OCI-LY3 (cell line): ENCODE data around the gene FAM185A.
"Not testable (repeated sequence)": the region's sequence is repeated elsewhere in the genome, so short reads cannot be mapped to it uniquely, and the experiment has no call there.

Source experiments
- EZH2phosphoT487 ChIP-seq: fragments of 200-600 bp; shearing (Covaris generic); IDR thresholded peaks from 2 replicates; pipeline ENCODE4 v1.6.1; 2018; ENCODE audit warnings: antibody characterized with exemption, mixed run types, low read depth
- TF ChIP-seq, protein P1 (sequence below): fragments of 200-600, 300-600 bp; sonication (generic); IDR thresholded peaks from 2 replicates; pipeline ENCODE4 v1.5.1; 2014; ENCODE audit warnings: antibody characterized with exemption, low read length, low read depth

DNA sequence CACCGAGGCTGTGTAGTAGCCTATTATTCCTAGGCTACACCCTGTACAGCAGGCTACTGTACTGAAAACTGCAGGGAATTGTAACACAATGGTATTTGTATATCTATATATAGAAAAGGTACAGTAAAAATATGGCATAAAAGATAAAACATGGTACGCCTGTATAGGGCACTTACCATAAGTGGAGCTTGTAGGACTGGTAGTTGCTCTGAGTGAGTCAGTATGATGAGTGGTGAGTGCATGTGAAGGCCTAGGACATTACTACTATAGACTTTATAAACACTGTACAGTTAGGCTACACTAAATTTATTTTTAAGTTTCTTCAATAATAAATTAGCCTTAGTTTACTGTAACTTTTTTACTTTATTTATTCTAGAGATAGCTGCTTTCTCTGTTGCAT lies 40.0 kb downstream of the FAM185A start:
- TF ChIP-seq, protein P1, sequence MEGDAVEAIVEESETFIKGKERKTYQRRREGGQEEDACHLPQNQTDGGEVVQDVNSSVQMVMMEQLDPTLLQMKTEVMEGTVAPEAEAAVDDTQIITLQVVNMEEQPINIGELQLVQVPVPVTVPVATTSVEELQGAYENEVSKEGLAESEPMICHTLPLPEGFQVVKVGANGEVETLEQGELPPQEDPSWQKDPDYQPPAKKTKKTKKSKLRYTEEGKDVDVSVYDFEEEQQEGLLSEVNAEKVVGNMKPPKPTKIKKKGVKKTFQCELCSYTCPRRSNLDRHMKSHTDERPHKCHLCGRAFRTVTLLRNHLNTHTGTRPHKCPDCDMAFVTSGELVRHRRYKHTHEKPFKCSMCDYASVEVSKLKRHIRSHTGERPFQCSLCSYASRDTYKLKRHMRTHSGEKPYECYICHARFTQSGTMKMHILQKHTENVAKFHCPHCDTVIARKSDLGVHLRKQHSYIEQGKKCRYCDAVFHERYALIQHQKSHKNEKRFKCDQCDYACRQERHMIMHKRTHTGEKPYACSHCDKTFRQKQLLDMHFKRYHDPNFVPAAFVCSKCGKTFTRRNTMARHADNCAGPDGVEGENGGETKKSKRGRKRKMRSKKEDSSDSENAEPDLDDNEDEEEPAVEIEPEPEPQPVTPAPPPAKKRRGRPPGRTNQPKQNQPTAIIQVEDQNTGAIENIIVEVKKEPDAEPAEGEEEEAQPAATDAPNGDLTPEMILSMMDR = not testable (repeated sequence)
- TF ChIP-seq EZH2phosphoT487 = not testable (repeated sequence)
